HG03025 (cell line): Measurements from ENCODE around the gene TAF11L8.
"Not testable (repeated sequence)": the region's sequence is repeated elsewhere in the genome, so short reads cannot be mapped to it uniquely, and the experiment has no call there.

Experiments used
- ATAC-seq: cut with Tn5 transposase; IDR thresholded peaks from one replicate; pipeline ENCODE4 v1.9.1; 2021; ENCODE audit warnings: mild to moderate bottlenecking, moderate library complexity; ENCODE audit not compliant: unreplicated experiment, low FRiP score

The TAF11L8 gene

GRCh38 chr5:17590860-17591259 lies at the start of gene TAF11L8:
TAF11L8 (minus strand) TSS chr5:17590960.
- ATAC-seq = not testable (repeated sequence)

GRCh38 chr5:17634160-17634559 lies 43.4 kb upstream of the TAF11L8 start, which contains the start of gene TAF11L14:
TAF11L14 (plus strand) TSS chr5:17634460.
- ATAC-seq = no peak

- not testable (repeated sequence) for ATAC-seq
Measured at GRCh38 chr5:17631788-17632187, 41.0 kb upstream of the TAF11L8 start, which contains the start of gene TAF11L13. TAF11L13 (plus strand) TSS chr5:17632088.

DNA sequence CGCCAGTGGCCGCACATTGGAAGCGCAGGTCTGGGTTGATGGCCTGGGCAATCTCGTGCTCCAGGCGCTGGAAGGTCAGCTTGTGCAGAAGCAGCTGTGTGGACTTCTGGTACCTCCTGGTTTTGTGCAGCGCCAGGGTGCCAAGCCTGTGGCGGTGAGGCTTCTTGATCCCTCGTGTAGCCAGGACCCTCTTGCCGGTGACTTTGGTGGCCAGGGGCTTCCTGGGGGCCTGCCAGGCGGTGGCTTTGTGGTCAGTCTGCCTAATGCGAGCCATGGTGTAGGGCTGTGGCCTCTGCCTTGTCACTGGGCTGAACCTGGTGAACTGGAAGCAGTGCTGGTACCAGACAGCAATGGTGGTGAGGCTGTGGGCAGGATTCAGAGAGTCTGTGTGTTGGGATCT lies 34.9 kb upstream of the TAF11L8 start:
- ATAC-seq = no peak

- no peak for ATAC-seq
Measured at GRCh38 chr5:17620627-17621026, 29.9 kb upstream of the TAF11L8 start.

- no peak for ATAC-seq
Measured at GRCh38 chr5:17619354-17619753, 28.6 kb upstream of the TAF11L8 start.

GRCh38 chr5:17614872-17615605 lies 24.3 kb upstream of the TAF11L8 start:
- ATAC-seq = no peak

DNA sequence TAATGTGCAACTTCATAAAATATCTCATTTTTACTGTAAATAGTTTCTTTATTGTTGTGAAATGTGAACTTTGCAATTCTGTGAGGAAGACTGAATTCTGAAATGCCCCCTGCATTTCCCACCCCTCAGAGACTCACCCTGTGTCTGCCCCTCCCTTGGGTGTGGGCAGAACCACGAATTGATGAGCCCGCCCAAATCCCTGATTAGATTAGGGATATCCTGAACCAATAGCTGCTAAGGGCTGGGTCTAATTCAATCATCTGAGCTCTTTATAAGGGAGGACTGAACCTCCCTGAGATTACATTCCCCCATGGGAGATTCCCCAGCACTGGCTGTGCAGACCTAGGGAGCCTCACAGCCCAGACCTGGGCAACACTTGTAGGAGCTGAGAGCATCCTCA lies 19.3 kb upstream of the TAF11L8 start, which contains the start of gene TAF11L12:
Gene TAF11L12 (plus strand): TSS at position 301 of the 400 bp plus-strand sequence.
- not testable (repeated sequence) for ATAC-seq

GRCh38 chr5:17607461-17607860 lies 16.7 kb upstream of the TAF11L8 start:
- not testable (repeated sequence) for ATAC-seq

DNA sequence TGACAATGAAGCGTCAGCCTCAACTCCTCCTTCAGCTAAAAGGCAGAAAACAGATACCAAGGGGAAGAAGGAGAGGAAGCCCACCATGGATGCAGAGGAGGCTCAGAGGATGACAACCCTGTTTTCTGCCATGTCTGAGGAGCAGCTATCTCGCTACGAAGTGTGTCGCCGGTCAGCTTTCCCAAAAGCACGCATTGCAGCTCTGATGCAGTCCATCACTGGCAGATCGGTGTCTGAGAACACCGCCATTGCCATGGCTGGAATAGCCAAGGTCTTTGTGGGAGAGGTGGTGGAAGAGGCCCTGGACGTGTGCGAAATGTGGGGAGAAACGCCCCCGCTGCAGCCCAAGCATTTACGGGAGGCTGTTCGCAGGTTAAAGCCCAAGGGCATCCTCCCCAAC lies 14.2 kb upstream of the TAF11L8 start:
- ATAC-seq = no peak

- ATAC-seq = not testable (repeated sequence)
Measured at GRCh38 chr5:17603880-17604279, 13.1 kb upstream of the TAF11L8 start, which contains the start of gene TAF11L11. TAF11L11 (plus strand) TSS chr5:17604183.

GRCh38 chr5:17597728-17598127 lies 7.0 kb upstream of the TAF11L8 start, which contains the start of gene TAF11L10:
TAF11L10 (minus strand) TSS chr5:17597828.
- not testable (repeated sequence) for ATAC-seq

GRCh38 chr5:17594255-17594654 lies 3.5 kb upstream of the TAF11L8 start, which contains the start of gene TAF11L9:
TAF11L9 (minus strand) TSS chr5:17594394.
- not testable (repeated sequence) for ATAC-seq

- ATAC-seq = not testable (repeated sequence)
Measured at GRCh38 chr5:17585658-17586057, 5.1 kb downstream of the TAF11L8 start, which contains the start of gene TAF11L7. TAF11L7 (minus strand) TSS chr5:17585758.
